ENCODE data around the gene RABGAP1L.
"Not testable (repeated sequence)": the region's sequence is repeated elsewhere in the genome, so short reads cannot be mapped to it uniquely, and the experiment has no call there.

Gene RABGAP1L

DNA sequence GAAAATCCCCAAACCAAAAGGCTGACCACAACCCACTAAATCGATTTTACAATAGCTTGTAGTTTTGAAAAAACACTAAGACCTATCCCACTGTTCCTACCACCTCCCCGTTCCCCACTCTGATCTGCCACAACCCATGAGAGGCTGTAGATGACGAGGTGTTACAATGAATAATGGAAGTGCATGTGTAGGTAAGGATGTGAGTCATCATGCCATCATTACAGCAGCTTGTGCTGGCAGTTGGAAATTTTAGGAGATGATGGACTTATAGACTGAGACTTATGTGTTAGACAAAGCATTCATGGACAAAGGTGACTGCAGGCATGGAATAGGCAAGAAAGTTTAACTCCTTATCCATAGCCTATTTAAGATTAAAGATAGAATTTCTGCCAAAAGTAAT, 655.7 kb downstream of the RABGAP1L start:
- DNase-seq (ENCODE audit: low read depth in 2 of 2) = no peak

DNA sequence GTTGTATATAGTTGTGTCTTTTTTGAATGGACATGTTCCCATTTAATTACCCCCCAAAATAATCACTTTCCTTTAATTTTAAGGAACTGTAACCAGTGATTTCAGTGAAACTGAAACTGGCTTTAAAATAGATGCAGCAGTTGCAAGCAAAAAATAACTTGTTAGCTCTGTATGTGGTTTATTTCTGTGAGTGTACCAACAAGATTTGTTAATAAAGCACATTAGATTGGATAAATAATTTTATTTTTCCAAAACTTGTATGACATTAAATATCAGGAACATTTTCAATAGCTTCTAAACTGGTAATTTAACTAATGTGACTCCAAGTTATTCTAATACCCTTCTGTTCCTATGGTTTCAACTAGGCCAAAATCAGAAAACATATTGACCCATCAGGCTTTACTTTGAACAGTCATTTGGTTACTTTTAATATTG, 656.2 kb downstream of the RABGAP1L start:
- DNase-seq (ENCODE audit: low read depth in 2 of 2) = no peak

DNA sequence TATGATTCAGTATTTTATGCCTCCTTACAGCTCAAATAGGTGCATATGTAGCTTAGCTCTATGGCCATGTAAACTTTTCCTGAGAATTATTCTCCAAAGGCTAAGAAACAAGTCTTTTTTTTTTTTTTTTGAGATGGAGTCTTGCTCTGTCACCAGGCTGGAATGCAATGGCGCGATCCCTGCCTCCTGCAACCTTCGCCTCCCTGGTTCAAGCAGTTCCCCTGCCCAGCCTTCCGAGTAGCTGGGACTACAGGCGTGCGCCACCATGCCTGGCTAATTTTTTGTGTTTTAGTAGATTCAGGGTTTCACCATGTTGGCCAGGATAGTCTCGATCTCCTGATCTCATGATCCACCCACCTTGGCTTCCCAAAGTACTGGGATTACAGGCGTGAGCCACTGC, 657.3 kb downstream of the RABGAP1L start:
- DNase-seq (ENCODE audit: low read depth in 2 of 2) = not testable (repeated sequence)

DNA sequence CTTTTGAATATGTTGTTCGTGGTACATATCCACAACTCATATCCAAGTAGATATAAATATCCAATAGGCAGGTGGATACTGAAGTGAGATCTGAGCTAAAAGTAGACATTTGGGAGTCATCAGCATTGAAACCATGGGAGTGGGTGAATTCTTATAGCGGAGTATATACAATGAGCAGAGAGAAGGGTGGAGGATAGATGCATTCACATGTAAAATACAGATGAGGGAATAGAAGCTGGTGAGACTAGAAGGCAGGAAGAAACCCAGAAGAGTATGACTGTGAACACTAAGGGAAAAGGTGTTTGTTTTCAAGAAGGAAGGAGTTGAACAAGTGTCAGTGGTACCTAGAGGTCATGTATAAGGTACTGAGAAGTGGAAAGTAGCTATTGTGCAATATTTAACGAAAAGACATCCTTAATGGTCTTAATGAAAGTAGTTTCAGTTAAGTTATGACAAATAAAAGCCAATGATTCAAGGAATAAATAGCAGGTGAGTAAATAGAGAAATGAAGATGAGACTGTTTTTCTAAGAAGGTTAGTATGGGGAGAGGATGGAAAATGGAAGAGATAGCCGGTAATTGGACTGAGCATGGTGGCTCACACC, 658.8 kb downstream of the RABGAP1L start:
- no peak for DNase-seq (ENCODE audit: low read depth in 2 of 2)

DNA sequence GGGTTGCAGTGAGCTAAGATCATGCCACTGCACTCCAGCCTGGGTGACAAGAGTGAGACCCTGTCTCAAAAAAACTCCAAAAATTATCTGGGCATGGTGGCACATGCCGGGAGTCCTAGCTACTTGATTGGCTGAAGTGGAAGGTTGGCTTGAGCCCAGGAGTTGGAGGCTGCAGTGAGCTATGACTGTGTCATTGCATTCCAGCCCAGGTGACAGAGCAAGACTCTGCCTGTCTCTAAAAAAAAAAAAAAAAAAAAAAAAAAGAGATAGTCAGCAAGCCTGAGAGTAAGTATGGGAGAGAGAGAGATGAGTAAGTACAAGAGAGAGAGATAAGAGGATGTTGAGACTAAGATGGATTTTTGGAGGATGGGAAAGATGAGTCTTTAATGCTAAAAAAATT, 659.6 kb downstream of the RABGAP1L start:
- no peak for DNase-seq (ENCODE audit: low read depth in 2 of 2)

DNA sequence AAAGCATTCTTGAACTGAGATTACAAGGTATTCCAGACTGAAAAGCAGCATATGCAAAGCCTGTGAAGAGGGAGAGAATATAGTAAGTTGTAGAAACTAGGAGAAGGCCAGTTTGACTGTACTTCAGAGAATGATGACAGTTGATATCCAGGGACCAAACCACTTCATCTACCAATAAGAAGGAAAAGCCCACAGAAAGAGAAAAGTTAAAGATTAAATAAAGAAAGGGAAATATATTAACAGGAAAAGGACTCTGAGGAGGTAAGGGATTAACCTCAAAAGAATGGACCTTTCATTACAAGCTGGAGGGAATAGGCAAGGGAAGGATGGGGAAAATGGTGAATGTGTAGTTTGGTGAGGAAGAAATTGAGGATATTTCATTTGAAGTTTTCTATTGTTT, 660.3 kb downstream of the RABGAP1L start:
- no peak for DNase-seq (ENCODE audit: low read depth in 2 of 2)

DNA sequence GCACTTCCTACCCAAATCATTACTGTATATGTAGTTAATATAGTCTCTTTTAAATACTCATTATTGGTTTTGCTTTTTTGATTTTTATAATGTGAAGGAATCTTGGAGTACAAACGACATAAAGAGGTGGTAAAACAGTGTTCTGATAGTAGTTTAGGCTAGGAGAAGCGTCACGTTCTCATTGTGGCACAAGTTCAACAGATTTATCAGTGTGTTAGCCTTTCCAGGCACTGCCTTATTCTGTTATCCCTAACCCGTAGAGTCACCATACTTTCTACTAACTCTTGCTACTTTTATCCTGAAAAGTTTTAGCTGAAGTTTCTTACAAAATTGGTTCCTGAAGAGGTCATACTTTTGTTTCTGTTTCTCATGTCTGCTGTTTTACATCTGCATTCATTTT, 665.8 kb downstream of the RABGAP1L start:
- no peak for DNase-seq (ENCODE audit: low read depth in 2 of 2)

DNA sequence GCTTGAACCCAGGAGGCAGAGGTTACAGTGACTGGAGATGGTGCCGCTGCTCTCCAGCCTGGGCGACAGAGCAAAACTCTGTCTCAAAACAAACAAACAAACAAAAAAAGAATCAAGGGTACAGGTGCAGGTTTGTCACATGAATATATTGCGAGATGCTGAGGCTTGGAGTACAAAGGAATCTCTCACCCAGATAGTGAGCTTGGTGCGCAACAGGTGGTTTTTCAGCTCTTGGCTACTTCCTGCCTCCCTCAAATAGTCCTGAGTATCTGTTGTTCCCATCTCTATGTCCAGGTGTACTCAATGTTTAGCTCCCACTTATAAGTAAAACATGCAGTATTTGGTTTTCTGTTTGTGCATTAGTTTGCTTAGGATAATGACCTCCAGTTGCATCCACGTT, 666.5 kb downstream of the RABGAP1L start:
- no peak for DNase-seq (ENCODE audit: low read depth in 2 of 2)

DNA sequence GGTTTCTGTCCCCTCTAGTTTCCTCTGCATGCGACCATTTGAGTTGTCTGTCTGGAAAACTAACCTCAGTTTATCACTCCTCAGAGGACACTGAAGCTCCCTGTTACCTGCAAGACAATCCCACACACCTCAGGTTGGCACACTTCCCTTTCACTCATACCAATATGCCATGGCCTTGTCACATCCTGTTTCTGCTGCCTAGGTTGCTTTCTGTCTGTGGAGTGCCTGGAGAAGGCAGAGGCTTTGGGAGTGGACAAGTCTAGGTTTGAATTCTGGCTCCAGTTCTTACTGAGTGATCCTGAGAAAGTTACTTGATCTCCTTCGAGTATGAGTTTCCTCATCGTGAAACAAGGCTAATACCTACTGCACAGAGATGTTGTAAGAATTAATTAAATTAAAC, 668.9 kb downstream of the RABGAP1L start:
- no peak for DNase-seq (ENCODE audit: low read depth in 2 of 2)

DNA sequence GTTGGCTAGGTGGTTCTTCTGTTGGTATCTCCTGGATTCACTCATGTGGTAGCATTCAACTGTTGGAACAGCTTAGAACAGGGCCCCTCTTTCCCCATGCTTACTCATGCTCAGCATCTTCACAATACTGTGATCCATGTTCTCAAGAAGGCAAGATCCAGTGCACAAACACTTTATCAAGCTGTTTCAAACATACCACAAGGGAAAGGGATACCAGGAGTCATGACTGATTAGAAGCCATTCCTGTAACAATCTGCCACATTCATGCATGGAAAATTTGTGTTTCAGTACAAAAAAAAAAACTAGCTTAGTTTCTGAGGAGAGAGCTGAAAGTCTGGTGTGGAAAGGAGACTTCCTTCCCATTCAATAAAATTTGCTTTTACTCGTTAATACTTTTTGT, 670.7 kb downstream of the RABGAP1L start:
- no peak for DNase-seq (ENCODE audit: low read depth in 2 of 2)

DNA sequence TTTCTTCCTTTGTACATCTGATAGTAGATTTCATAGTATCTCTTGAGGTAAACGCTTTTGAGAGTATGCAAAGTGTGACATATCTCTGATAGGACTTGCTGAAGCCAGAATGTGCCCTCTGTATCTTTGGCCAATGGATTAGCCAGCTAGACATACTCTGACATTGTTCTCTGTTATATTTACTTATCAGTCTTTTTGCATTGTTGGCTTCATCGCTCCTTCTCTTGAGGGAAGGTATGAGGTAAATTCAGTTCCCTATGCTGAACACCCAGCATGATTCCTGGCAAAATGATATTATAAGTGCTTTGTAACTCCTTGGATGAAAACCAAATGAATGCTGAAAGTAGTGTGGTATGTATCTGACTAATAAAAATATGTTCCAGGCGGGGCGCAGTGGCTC, 677.2 kb downstream of the RABGAP1L start:
- DNase-seq (ENCODE audit: low read depth in 2 of 2) = no peak

DNA sequence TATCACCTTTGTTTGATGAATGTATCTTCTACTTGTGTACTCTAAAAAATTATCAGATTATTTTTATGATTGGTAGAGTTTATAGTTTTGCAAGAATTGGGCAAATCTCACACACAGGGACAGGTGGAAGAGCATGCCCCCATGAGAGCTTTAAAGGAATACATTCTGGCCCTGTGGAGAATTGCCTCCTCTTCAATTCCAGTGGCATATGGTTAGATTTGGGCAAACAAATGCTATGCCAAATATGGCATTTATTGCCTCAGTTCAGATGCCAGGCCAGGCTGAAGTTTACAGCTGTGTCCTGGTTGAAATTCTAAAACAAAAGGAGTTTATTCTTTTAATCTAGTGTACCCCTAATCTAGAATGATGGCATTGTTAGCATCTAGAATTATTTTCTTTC, 678.1 kb downstream of the RABGAP1L start:
- DNase-seq (ENCODE audit: low read depth in 2 of 2) = no peak

DNA sequence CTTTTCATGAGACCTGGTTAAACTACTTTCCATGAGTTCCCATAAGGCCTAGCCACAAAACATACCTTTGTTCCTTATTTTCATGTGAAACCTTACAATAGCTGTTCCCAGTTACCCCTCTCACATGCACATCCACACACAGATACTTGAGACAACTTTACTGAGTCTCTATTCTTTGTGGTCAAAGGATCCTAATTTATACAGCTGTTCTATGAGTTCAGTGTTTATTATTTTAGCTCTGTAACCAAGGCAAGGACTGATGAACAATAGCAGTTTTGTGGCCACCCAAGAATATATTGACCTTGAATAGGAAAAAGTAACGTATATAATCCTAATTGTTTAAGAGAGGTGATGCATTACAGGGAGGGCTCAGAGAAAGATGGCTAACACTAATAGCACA, 679.9 kb downstream of the RABGAP1L start:
- no peak for DNase-seq (ENCODE audit: low read depth in 2 of 2)

DNA sequence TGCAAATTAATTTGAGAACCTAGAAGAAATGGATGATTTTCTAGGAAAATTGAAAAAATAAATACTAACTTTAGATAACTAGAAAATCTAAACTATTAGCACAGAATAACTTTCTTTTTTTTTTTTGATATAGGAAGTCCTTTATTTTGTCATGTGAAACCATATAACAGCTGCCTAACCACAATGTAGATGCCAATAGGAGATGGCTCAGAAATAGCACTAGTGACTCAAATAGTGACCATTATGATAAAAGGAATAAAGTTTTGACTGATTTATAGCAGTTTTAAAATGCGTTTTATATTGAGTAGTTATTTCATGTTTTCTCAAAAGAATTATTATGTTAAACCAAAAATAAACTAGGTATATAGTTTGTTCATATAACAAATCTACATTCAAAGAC, 682.4 kb downstream of the RABGAP1L start:
- DNase-seq (ENCODE audit: low read depth in 2 of 2) = no peak

DNA sequence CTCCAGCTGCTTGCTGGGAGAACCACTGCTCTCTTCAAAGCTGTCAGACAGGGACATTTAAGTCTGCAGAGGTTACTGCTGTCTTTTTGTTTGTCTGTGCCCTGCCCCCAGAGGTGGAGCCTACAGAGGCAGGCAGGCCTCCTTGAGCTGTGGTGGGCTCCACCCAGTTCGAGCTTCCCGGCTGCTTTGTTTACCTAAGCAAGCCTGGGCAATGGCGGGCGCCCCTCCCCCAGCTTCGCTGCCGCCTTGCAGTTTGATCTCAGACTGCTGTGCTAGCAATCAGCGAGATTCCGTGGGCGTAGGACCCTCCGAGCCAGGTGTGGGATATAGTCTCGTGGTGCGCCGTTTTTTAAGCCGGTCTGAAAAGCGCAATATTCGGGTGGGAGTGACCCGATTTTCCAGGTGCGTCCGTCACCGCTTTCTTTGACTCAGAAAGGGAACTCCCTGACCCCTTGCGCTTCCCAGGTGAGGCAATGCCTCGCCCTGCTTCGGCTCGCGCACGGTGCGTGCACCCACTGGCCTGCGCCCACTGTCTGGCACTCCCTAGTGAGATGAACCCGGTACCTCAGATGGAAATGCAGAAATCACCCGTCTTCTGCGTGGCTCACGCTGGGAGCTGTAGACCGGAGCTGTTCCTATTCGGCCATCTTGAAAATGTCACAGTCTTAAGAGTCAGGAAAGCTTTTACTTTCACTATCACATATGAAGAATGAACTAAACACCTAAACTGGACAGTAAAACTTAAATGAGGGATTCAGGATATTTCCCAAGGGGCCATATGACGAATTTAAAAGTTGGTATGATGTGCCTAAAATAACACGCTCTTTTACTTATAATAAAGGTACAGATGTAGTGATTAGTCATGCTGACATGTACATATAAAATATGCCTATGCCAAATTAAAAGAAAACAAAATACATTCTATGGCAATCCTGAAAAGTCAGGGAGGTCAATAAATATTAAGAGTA, 689.6 kb downstream of the RABGAP1L start:
- not testable (repeated sequence) for DNase-seq (ENCODE audit: low read depth in 2 of 2)

DNA sequence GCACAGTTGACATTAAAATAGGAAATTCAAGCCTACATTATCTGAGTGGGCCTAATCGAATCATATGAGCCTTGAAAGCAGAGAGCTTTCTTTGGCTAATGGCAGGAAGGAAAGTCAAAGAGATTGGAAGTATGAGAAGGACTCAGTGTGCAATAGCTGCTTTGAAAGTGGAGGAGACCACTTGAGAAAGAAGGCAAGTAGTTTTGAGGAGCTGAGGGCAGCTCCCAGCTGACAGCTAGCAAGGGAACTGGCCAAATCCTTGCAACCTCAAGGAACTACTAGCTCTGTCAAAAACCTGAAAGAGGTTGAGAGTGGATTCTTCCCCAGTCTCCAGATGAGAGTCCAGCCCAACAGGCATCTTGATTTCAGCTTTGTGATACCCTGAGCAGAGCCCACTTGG, 691.4 kb downstream of the RABGAP1L start:
- no peak for DNase-seq (ENCODE audit: low read depth in 2 of 2)

DNA sequence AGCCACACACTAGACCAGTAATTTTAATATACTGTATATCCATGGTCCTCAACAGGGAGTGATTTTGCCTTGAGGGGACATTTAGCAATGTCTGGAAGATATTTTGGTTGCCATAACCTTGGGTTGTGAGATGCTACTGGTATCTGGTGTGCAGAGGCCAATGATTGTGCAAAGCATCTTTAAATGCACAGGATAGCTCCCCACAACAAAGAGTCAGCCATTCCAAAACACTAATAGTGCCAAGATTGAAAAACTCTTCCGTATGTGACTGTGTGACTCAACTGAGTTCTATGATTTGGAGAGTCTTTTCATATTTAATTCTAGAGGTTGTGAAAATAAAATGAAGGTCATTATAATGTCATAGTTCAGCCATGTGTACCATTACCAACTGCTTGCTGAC, 699.0 kb downstream of the RABGAP1L start:
- no peak for DNase-seq (ENCODE audit: low read depth in 2 of 2)

DNA sequence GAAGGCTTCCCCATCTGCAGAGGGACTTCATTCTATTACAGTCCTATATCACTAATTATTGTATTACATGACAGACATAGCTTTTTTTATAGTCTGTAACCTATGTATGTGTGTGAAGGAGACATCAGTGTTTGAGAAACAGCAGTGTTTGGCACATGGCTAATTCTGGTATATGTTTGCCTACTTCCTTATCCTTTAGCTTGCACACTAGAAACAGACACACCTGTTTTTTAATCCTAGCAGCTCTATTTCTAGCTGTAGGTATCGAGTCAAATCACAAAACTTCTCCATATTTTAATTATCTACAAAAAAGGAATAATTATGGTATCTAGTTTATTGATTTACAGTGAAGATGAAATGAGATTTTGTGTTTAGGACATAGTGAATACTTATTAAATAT, 711.0 kb downstream of the RABGAP1L start:
- DNase-seq (ENCODE audit: low read depth in 2 of 2) = no peak

DNA sequence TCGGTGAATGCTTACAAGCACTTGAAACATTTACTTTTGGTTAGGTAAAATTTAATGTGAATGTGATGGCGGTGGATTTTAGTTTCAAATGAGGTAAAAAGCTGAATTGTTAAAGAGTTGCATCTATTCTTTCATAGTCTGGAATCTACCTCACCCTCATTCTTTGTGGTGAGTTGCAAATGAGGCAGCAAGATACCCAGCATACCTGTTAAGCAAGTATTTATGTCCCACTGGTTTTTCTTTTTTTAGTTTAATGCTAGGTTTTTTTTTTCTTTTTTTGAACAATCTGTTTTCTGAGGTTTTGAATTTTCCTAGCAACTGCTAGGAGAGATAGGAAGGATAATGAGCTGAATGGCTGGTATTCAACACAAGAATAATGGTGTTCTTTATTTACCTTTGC, 712.6 kb downstream of the RABGAP1L start:
- DNase-seq (ENCODE audit: low read depth in 2 of 2) = no peak

DNA sequence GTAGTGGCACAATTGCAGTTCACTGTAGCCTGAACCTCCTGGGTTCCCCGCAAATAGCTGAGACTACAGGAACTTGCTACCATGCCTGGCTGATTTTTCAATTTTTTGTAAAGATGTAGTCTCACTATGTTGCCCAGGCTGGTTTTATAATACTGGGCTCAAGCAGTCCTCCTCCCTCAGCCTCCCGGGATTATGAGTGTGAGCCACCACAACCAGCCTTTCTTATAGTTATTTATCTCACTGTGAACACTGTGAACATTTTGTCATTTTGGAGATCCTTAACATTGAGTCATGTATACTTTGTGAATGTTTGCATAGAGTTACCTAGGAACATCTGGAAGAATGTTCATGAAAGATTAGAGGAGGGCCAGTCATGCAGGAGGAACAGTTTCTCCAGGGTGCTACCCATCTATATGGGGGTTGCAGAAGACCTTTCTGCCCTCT, 713.3 kb downstream of the RABGAP1L start:
- no peak for DNase-seq (ENCODE audit: low read depth in 2 of 2)

DNA sequence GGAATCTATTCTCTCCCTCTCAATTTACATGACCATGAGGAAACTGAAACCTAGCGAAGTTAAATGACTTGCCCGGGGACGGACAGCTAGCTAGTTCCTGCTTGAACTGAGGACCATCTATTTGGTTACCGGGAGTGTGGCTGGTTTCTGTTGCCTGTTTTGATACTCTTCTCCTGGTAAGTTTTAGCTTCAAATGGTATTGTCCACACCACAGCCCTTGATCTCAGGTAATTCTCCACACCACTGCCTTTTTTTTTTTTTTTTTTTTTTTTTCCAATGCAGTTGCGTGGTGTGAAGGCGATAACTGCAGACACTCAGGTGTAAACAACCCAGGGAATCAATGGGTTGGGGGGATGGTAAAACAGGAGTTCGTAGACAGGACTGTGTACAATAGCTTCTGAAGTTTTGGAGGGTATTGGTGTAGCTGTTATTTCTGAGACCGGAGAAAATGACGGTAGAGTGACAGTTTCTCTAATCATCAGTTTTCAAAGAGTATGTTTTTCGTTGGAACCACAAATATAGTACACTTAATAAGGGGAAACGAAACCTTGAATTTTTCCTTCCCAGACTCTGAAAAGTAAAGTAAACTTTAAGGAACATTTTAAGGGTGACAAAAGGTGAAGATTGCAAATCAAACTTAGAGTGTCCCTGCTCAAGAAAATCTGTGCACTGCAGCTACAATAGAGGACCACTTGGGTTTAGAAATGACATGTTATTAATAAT, 715.2 kb downstream of the RABGAP1L start:
- no peak for DNase-seq (ENCODE audit: low read depth in 2 of 2)

DNA sequence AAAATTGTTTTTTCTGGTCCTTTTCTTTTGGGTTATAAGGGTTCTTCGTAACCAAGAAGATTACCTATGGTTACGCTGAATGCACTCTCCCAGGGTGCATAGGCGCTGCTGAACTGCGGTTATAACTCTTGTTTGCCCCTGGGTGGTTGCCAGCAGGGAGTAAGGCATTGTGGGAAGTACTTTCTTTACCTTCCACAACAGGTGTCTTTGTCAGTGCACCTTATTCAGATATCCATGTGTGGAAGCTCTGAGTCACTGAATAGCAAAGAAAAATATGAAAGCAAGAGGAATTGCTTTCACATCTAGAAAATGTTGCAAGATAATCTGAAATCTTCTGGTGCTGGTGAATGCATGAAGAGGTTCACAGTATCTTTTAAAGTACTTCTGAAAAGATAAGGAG, 716.0 kb downstream of the RABGAP1L start:
- DNase-seq (ENCODE audit: low read depth in 2 of 2) = no peak

Data from activated CD4-positive, alpha-beta T cell treated with anti-CD3 and anti-CD28 coated beads for 24 hours (primary cell).